NCI-H1048 (cell line): ENCODE measurements around the gene CXCL6.

ENCODE experiments used
- DNase-seq: peaks from one replicate; lab custom pipeline; 2025; lab: John Stamatoyannopoulos, UW

Gene CXCL6

DNA sequence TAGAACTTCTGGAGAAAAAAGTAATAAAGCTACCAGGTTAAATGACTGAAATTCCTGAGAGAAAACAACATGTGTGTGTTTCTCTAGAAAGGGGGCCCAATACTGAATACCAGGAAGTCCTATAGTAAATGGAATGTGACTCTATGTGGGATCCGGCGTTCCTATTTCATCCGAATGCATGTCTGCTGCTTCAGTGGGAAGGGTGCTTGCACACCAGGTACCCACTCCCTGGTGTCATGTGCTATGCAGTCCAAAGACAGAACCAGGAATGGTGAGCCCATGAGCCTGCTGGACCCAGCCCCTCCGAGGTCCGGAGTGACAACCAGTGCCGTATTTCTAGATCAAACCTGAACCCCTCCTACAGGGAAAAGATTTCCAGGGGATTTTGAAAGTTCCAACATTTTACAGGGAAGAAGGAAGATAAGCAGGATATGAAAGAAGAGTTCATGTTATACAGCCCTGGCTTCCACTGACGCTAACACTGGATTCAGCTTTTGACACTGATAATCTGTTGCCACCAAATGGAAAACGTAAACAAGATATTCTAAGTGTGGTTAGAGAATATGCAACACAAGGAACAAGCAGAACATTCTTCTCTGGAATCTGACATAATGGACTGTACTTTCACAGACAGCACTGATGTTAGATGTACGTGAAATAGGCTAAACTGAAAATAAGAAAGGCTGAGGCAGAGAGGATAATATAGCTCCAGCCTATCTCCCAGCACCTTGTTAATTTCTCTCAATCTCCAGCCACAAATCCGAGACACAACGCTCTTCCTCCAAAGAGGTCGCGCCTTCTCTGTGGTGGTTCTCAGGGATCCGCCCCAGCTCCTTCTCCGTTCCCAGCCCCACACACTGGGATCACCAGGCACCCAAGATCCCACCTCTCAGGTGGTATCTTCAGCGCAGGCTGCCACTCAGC is 32.0 kb downstream of the CXCL6 start:
- DNase-seq = no peak

DNA sequence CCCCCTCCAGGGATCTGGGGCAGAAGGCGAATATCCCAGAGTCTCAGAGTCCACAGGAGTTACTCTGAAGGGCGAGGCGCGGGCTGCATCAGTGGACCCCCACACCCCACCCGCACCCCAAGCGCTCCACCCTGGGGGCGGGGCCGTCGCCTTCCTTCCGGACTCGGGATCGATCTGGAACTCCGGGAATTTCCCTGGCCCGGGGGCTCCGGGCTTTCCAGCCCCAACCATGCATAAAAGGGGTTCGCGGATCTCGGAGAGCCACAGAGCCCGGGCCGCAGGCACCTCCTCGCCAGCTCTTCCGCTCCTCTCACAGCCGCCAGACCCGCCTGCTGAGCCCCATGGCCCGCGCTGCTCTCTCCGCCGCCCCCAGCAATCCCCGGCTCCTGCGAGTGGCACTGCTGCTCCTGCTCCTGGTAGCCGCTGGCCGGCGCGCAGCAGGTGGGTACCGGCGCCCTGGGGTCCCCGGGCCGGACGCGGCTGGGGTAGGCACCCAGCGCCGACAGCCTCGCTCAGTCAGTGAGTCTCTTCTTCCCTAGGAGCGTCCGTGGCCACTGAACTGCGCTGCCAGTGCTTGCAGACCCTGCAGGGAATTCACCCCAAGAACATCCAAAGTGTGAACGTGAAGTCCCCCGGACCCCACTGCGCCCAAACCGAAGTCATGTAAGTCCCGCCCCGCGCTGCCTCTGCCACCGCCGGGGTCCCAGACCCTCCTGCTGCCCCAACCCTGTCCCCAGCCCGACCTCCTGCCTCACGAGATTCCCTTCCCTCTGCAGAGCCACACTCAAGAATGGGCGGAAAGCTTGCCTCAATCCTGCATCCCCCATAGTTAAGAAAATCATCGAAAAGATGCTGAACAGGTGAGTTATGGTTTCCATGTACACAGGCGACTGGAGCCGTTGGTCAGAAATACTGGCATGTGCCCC is 32.9 kb downstream of the CXCL6 start, which contains the start of gene CXCL1:
Gene CXCL1 (plus strand): TSS at position 264 of the 926 bp plus-strand sequence. CDS start 78 bp downstream, at position 342.
- no peak for DNase-seq

GRCh38 chr4:73870260-73870659 is 33.8 kb downstream of the CXCL6 start:
- no peak for DNase-seq

DNA sequence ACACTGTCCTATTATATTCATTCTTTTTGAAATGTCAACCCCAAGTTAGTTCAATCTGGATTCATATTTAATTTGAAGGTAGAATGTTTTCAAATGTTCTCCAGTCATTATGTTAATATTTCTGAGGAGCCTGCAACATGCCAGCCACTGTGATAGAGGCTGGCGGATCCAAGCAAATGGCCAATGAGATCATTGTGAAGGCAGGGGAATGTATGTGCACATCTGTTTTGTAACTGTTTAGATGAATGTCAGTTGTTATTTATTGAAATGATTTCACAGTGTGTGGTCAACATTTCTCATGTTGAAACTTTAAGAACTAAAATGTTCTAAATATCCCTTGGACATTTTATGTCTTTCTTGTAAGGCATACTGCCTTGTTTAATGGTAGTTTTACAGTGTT is 34.3 kb downstream of the CXCL6 start:
- DNase-seq = no peak

GRCh38 chr4:73871511-73872310 is 35.2 kb downstream of the CXCL6 start:
- no peak for DNase-seq

GRCh38 chr4:73872316-73873108 is 36.0 kb downstream of the CXCL6 start:
- no peak for DNase-seq

DNA sequence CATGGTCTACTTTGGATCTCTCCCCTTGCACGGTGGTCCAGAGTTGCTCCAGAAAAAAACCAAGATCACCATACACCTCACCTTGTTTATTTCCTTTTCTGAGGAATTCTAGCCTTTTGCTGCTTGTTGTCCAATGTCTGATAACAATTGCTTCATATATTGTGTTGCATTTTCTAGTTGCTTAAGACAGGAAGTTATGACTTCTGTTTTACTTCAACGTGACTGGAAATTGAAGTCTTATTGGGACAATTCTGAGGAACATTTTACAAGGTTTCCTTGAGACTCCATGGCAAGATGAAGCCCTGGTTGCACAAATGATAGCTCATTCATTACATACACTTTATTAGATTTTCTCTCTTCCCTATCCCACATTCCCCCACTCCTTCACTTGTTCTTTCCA is 37.9 kb downstream of the CXCL6 start:
- no peak for DNase-seq

GRCh38 chr4:73875401-73875800 is 38.9 kb downstream of the CXCL6 start:
- no peak for DNase-seq

GRCh38 chr4:73883306-73883705 is 46.8 kb downstream of the CXCL6 start:
- DNase-seq = no peak

DNA sequence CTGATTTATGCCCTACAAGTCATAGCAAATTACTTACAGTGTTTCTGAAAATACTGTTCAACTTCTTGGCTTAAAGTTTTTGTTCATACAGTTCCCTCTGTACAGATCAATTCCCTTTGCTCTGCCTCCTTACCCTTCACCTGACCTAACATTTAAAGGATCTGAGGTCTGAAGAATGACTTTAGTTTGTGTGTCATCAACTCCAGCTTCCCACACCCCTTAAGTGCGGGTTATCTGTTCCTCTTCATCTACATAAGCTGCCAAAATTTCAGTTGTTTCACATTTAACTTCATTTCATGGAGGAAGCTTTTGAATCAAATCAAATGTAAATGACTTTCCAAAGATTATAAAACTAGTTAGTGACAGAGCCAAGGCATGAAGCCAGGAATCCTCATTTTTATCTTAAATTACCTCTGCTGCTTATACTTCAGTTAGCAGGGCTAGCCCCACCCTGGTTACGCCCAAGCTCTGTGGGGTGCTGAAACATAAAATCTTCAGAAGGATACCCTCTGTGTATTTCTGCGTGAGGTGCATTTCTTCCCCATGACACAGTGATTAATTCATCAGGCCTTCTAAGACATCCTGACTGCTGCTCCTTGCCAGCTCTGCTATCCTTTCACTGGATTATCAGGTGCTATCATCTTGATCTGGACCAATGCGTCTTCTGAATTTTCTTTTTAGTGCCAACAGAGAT is 49.2 kb downstream of the CXCL6 start:
- DNase-seq = no peak
